HepG2 (cell line): Measurements from ENCODE around the gene CLDN22. TPM values are rescaled to one million over a fixed set of nuclear protein-coding genes. Genes with fewer than 3 reads are reported as not detected.

Experiments
- ATAC-seq: fragments of 200-7000 bp; cut with Tn5 transposase; 3 replicates; pipeline ENCODE4 v1.9.1; 2020; ENCODE audit warnings: mild to moderate bottlenecking, moderate library complexity
- BruUV-seq: library from RNA; stranded (reverse); fragments of 400-500 nt; replicated peaks from 2 replicates; lab custom pipeline; 2021; lab: Mats Ljungman, UMichigan
- CTCF ChIA-PET: fragments of 300-600 bp; formaldehyde crosslinking; extraction: SDS; loops from one replicate; lab custom pipeline; 2021; ENCODE audit warnings: low total read pairs, inconsistent platforms, low intra/inter-chr PET ratio; lab: Yijun Ruan, JAX
- POLR2A ChIA-PET: fragments of 350-600 bp; sonication (Branson Sonifier 250); formaldehyde crosslinking; loops from one replicate; lab custom pipeline; 2020; ENCODE audit warnings: antibody characterized with exemption, inconsistent platforms; lab: Yijun Ruan, JAX
- DNase-seq: peaks from one replicate; pipeline ENCODE4 v3.0.0-alpha.2; 2015; ENCODE audit warnings: low spot score
- FAIRE-seq: peaks from 3 replicates; lab custom pipeline; 2011; peaks lifted over from hg19 to GRCh38; lab: Jason Lieb, UNC
- H2AFZ ChIP-seq: one replicate; pipeline ENCODE4 v1.6.1; 2011; ENCODE audit warnings: low read length, inconsistent platforms
- H3K27ac ChIP-seq: fragments of 300-600 bp; 3 replicates; pipeline ENCODE4 v1.8.0; 2011; ENCODE audit warnings: mixed run types, mild to moderate bottlenecking, mixed read lengths, low read length, inconsistent platforms; ENCODE audit not compliant: insufficient read depth; ENCODE audit errors: extremely low read length
- H3K27me3 ChIP-seq, 2 experiments: fragments of 200-600 bp in 1 of 2; 2 replicates in 1 of 2; 3 replicates in 1 of 2; pipeline versions ENCODE4 v1.6.0 to v1.8.0; 2011; ENCODE audit warnings: low read length in 2 of 2, mild to moderate bottlenecking in 2 of 2, moderate library complexity in 2 of 2, inconsistent platforms in 1 of 2; ENCODE audit not compliant: insufficient read depth in 2 of 2, control insufficient read depth in 1 of 2
- H3K36me3 ChIP-seq, 2 experiments: fragments of 200-600 bp in 1 of 2; replicated peaks in 1 of 2; 2 replicates in 1 of 2; 3 replicates in 1 of 2; pipeline versions ENCODE4 v1.5.1 to v1.8.0; 2011; ENCODE audit warnings: low read length in 2 of 2, inconsistent platforms in 1 of 2; ENCODE audit not compliant: insufficient read depth in 2 of 2, control insufficient read depth in 1 of 2
- H3K4me1 ChIP-seq: 2 replicates; pipeline ENCODE4 v1.5.1; 2012; ENCODE audit warnings: low read length, inconsistent platforms; ENCODE audit not compliant: insufficient read depth
- H3K4me2 ChIP-seq: 2 replicates; pipeline ENCODE4 v1.6.0; 2011; ENCODE audit warnings: low read depth, low read length, inconsistent platforms
- H3K4me3 ChIP-seq, 3 experiments: fragments of 200-600 bp in 1 of 3; sonication (generic), shearing (Covaris generic) in 1 of 3; replicated peaks in 1 of 3; 2 replicates each; pipeline ENCODE4 v1.5.1; 2011 to 2016; ENCODE audit warnings: low read length in 3 of 3, inconsistent platforms in 2 of 3, low read depth in 2 of 3, mild to moderate bottlenecking in 2 of 3, control low read depth in 1 of 3, mixed read lengths in 1 of 3; ENCODE audit not compliant: insufficient read depth in 1 of 3
- H3K79me2 ChIP-seq: one replicate; pipeline ENCODE4 v1.6.1; 2011; ENCODE audit warnings: low read length, inconsistent platforms; ENCODE audit not compliant: insufficient read depth
- H3K9ac ChIP-seq: 2 replicates; pipeline ENCODE4 v1.6.0; 2011; ENCODE audit warnings: mild to moderate bottlenecking, low read depth, low read length, inconsistent platforms; ENCODE audit not compliant: insufficient read depth
- H3K9me3 ChIP-seq: 2 replicates; pipeline ENCODE4 v1.5.1; 2012; ENCODE audit warnings: mild to moderate bottlenecking, low read length
- H4K20me1 ChIP-seq: 2 replicates; pipeline ENCODE4 v1.6.0; 2011; ENCODE audit warnings: inconsistent platforms, mild to moderate bottlenecking, low read length, moderate library complexity; ENCODE audit not compliant: insufficient read depth
- CBX2 ChIP-seq, 2 experiments: fragments of 200-600 bp in 1 of 2; sonication (generic); formaldehyde crosslinking in 1 of 2; IDR thresholded peaks; 2 replicates each; pipeline versions ENCODE4 v1.7.0 to v1.8.1; 2018 to 2022; ENCODE audit warnings: low read depth in 2 of 2, low read length in 1 of 2, mild to moderate bottlenecking in 1 of 2, missing genetic modification reagents in 1 of 2
- HNRNPLL ChIP-seq: fragments of 200-400 bp; formaldehyde crosslinking; IDR thresholded peaks from 2 replicates; pipeline ENCODE4 v1.6.1; 2017; ENCODE audit warnings: mild to moderate bottlenecking, low read depth, low read length; ENCODE audit not compliant: poor library complexity, severe bottlenecking
- KLF6 ChIP-seq: IDR thresholded peaks from 2 replicates; pipeline ENCODE4 v1.8.0; 2016; ENCODE audit warnings: missing biosample characterization, missing genetic modification reagents
- NFE2 ChIP-seq: sonication (generic); formaldehyde crosslinking; IDR thresholded peaks from 2 replicates; pipeline ENCODE4 v1.4.0; 2020; ENCODE audit warnings: missing genetic modification reagents
- POGK ChIP-seq: sonication (generic); formaldehyde crosslinking; conservative IDR thresholded peaks from 2 replicates; pipeline ENCODE4 v1.8.0; 2022; ENCODE audit warnings: mild to moderate bottlenecking, moderate library complexity, missing genetic modification reagents
- U2AF2 ChIP-seq: fragments of 200-400 bp; formaldehyde crosslinking; IDR thresholded peaks from 2 replicates; pipeline ENCODE4 v1.6.1; 2017; ENCODE audit warnings: low read depth, mild to moderate bottlenecking, low read length
- ZNF343 ChIP-seq: sonication (generic); formaldehyde crosslinking; IDR thresholded peaks from 2 replicates; pipeline ENCODE4 v1.4.0; 2020; ENCODE audit warnings: mild to moderate bottlenecking, missing genetic modification reagents
- ZNF468 ChIP-seq: sonication (generic); formaldehyde crosslinking; IDR thresholded peaks from 2 replicates; pipeline ENCODE4 v1.8.0; 2022; ENCODE audit warnings: mild to moderate bottlenecking, moderate library complexity, missing genetic modification reagents
- ZNF563 ChIP-seq: sonication (generic); formaldehyde crosslinking; IDR thresholded peaks from 2 replicates; pipeline ENCODE4 v1.8.0; 2022; ENCODE audit warnings: mild to moderate bottlenecking, moderate library complexity, missing genetic modification reagents
- ZNF564 ChIP-seq: sonication (generic); formaldehyde crosslinking; IDR thresholded peaks from 2 replicates; pipeline ENCODE4 v1.8.1; 2023; ENCODE audit warnings: mild to moderate bottlenecking, missing genetic modification reagents
- ZNF619 ChIP-seq: sonication (generic); formaldehyde crosslinking; IDR thresholded peaks from 2 replicates; pipeline ENCODE4 v1.4.0; 2020; ENCODE audit warnings: mild to moderate bottlenecking, missing genetic modification reagents
- WGBS: methylation state at CpG from one replicate; pipeline ENCODE4 v1.1.6; 2017; ENCODE audit warnings: low lambda C conversion rate; 5-methylcytosine and 5-hydroxymethylcytosine counted together
- in situ Hi-C: cut with HindIII; loops from 2 replicates; pipeline ENCODE4 v1.10.0; 2017; ENCODE audit warnings: low pct_unique_long_range_greater_than_20kb; ENCODE audit not compliant: extremely low pct_ligation_motif_present
- intact Hi-C: fragments of 100-400 bp; cut with micrococcal nuclease; formaldehyde crosslinking; loops from one replicate; pipeline ENCODE4 v1.10.0; 2022; ENCODE audit not compliant: unreplicated experiment
- polyA plus RNA-seq, 8 experiments: library from polyadenylated mRNA; depleted of rRNA in 3 of 8; stranded (reverse) in 7 of 8; unstranded in 1 of 8; fragments of >200 nt; fragmentation: Illumina TruSeq in 4 of 8; extraction: Trizol in 4 of 8; gene quantifications; 2 replicates each; pipeline versions ENCODE4 v1.2.1 to v1.2.3, GENCODE V29; 2011 to 2016; ENCODE audit warnings: low read depth in 4 of 8, missing spikeins in 1 of 8, mixed read lengths in 1 of 8; ENCODE audit not compliant: insufficient read depth in 1 of 8
- total RNA-seq, 5 experiments: library from RNA; depleted of rRNA; stranded (reverse); fragments of >200 nt; fragmentation: Illumina TruSeq; extraction: Trizol; gene quantifications; 2 replicates each; pipeline ENCODE4 v1.2.3, GENCODE V29; 2016; ENCODE audit warnings: low read depth in 1 of 5
- TF ChIP-seq, protein P1 (sequence below): sonication (generic); formaldehyde crosslinking; IDR thresholded peaks from 2 replicates; pipeline ENCODE4 v1.4.0; 2020; ENCODE audit warnings: missing genetic modification reagents
- TF ChIP-seq, protein P2 (sequence below): sonication (generic); formaldehyde crosslinking; IDR thresholded peaks from 2 replicates; pipeline ENCODE4 v1.8.0; 2022; ENCODE audit warnings: mild to moderate bottlenecking, missing genetic modification reagents; ENCODE audit not compliant: insufficient replicate concordance

The CLDN22 gene
- total and polyA plus RNA-seq, 2 of the 13 experiments (the other 11 are each of a cell fraction or from before 2014, with no cell fraction given) = 0.07 TPM; not detected in 1

GRCh38 chr4:183333202-183333601 is 13.1 kb upstream of the CLDN22 start:
- Histone ChIP-seq H3K36me3 (no peaks in the 10 kb centered on the region), H3K79me2 (no peaks in the 10 kb centered on the region), H3K9ac (no peak overlapping the region), H3K9me3 (no peaks in the 10 kb centered on the region), H2AFZ (no peak overlapping the region), H3K4me2 (no peak overlapping the region), H3K27me3 (no peaks in the 10 kb centered on the region; a peak in 1 of 5 replicates), H4K20me1 (no peaks in the 10 kb centered on the region), H3K27ac (no peak overlapping the region), H3K4me3 (no peak overlapping the region), H3K4me1 (peaks cover 35% of the 10 kb centered on the region)
- ATAC-seq (no peak), DNase-seq (no peak), FAIRE-seq (no peak)
- WGBS = 89% methylated on average over 9 of the region's 9 CpGs
- TF ChIP-seq ZNF564 (no peak), ZNF343 (no peak), U2AF2 (no peak), NFE2 (CRISPR knock-in tag) (no peak), KLF6 (CRISPR knock-in tag) (no peak), ZNF468 (CRISPR knock-in tag) (no peak), ZNF563 (CRISPR knock-in tag) (no peak), CBX2 (IDR thresholded peaks at IDR 0.05; ENCODE audit: low read depth, low read length) (no peak), CBX2 (CRISPR knock-in tag; IDR thresholded peaks at IDR 0.05; ENCODE audit: low read depth) (no peak), POGK (CRISPR knock-in tag) (no peak), ZNF619 (CRISPR knock-in tag) (no peak), HNRNPLL (no peak)
- TF ChIP-seq, protein P1, sequence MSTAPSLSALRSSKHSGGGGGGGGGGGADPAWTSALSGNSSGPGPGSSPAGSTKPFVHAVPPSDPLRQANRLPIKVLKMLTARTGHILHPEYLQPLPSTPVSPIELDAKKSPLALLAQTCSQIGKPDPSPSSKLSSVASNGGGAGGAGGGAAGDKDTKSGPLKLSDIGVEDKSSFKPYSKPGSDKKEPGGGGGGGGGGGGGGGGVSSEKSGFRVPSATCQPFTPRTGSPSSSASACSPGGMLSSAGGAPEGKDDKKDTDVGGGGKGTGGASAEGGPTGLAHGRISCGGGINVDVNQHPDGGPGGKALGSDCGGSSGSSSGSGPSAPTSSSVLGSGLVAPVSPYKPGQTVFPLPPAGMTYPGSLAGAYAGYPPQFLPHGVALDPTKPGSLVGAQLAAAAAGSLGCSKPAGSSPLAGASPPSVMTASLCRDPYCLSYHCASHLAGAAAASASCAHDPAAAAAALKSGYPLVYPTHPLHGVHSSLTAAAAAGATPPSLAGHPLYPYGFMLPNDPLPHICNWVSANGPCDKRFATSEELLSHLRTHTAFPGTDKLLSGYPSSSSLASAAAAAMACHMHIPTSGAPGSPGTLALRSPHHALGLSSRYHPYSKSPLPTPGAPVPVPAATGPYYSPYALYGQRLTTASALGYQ = no peak
- TF ChIP-seq, protein P2, sequence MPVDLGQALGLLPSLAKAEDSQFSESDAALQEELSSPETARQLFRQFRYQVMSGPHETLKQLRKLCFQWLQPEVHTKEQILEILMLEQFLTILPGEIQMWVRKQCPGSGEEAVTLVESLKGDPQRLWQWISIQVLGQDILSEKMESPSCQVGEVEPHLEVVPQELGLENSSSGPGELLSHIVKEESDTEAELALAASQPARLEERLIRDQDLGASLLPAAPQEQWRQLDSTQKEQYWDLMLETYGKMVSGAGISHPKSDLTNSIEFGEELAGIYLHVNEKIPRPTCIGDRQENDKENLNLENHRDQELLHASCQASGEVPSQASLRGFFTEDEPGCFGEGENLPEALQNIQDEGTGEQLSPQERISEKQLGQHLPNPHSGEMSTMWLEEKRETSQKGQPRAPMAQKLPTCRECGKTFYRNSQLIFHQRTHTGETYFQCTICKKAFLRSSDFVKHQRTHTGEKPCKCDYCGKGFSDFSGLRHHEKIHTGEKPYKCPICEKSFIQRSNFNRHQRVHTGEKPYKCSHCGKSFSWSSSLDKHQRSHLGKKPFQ = no peak
- ChIA-PET POLR2A (no interaction called here), CTCF (no interaction called here)
- intact Hi-C loops (no loop called here), in situ Hi-C loops (no loop called here)
- no TSS peak for BruUV-seq
